Mammary epithelial cell (primary cell): ENCODE measurements around the gene FNBP1.

Experiments
- CTCF ChIP-seq, 2 donors: IDR thresholded peaks in 1 of 2; conservative IDR thresholded peaks in 1 of 2; 2 replicates each; pipeline ENCODE4 v1.5.1; 2011 to 2012; ENCODE audit warnings: inconsistent platforms in 2 of 2, low read length in 2 of 2, mild to moderate bottlenecking in 2 of 2, control low read depth in 1 of 2, low read depth in 1 of 2; ENCODE audit not compliant: insufficient read depth in 1 of 2; ENCODE audit errors: extremely low read depth in 1 of 2
- EZH2 ChIP-seq: IDR thresholded peaks from 2 replicates; pipeline ENCODE4 v1.6.1; 2012; ENCODE audit warnings: low read length, inconsistent platforms, borderline replicate concordance

GRCh38 chr9:130054325-130054786 is 11.4 kb upstream of the FNBP1 start:
- TF ChIP-seq CTCF (conservative IDR thresholded peaks at IDR 0.05 in 1 of 2, IDR thresholded peaks at IDR 0.05 in 1 of 2; ENCODE audit: extremely low read depth in 1 of 2, insufficient read depth in 1 of 2, low read depth in 1 of 2, low read length in 2 of 2) (no peak), EZH2 (no peak)
